Sigmoid colon (tissue), 4 donors: ENCODE data around the gene SEMA5B.

ENCODE experiments used
- EP300 ChIP-seq, 4 donors: sonication (generic); formaldehyde crosslinking; IDR thresholded peaks; one replicate each; pipeline ENCODE4 v1.6.1; 2017; ENCODE audit warnings: antibody characterized with exemption in 4 of 4
- POLR2A ChIP-seq, 2 donors: fragments of 450-650 bp; IDR thresholded peaks; one replicate each; pipeline ENCODE4 v1.6.1; 2016; ENCODE audit warnings: antibody characterized with exemption in 2 of 2, mild to moderate bottlenecking in 2 of 2, moderate library complexity in 2 of 2
- POLR2AphosphoS5 ChIP-seq, 4 donors: sonication (generic); formaldehyde crosslinking; IDR thresholded peaks; one replicate each; pipeline ENCODE4 v1.6.1; 2017; ENCODE audit warnings: antibody characterized with exemption in 4 of 4
- TF ChIP-seq, protein P1 (sequence below), 4 experiments: fragments of 450-650 bp in 3 of 4; fragments of 200-600 bp in 1 of 4; IDR thresholded peaks; one replicate each; pipeline ENCODE4 v1.5.1; 2016 to 2019; ENCODE audit warnings: antibody characterized with exemption in 4 of 4, mild to moderate bottlenecking in 3 of 4, moderate library complexity in 2 of 4

DNA sequence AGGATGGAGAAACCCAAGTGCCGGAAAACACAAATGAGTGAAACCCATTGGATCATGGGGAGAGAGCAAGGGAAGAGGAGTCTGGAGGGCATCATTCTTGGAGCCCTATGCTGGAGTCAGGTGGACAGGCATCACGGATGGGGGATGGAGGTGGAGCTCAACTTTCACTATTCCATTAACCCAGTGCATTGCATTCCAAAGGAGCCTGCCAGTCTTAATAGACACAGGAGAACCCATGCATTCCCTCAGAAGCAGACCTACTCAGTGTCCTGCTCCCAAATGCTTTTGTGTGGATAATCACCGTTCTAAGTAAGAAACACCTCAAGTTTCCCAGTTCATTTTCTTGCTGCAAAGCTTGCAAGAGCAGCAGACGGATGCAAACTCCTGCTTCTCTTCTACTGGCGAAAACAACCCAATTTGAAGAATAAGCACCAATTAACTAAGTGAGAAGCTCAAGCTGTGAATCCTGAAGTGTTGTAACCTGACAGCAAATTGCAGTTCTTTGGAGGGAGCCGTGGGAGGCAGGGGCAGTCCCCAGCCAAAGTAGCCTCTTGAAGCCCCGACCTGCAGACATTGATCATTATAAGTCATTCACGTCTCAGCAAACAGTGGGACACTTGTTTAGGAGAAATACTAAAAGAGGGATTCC lies 25.3 kb downstream of the SEMA5B start:
- no peak for TF ChIP-seq POLR2AphosphoS5 (IDR thresholded peaks at IDR 0.05)
- TF ChIP-seq, protein P1, sequence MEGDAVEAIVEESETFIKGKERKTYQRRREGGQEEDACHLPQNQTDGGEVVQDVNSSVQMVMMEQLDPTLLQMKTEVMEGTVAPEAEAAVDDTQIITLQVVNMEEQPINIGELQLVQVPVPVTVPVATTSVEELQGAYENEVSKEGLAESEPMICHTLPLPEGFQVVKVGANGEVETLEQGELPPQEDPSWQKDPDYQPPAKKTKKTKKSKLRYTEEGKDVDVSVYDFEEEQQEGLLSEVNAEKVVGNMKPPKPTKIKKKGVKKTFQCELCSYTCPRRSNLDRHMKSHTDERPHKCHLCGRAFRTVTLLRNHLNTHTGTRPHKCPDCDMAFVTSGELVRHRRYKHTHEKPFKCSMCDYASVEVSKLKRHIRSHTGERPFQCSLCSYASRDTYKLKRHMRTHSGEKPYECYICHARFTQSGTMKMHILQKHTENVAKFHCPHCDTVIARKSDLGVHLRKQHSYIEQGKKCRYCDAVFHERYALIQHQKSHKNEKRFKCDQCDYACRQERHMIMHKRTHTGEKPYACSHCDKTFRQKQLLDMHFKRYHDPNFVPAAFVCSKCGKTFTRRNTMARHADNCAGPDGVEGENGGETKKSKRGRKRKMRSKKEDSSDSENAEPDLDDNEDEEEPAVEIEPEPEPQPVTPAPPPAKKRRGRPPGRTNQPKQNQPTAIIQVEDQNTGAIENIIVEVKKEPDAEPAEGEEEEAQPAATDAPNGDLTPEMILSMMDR (IDR thresholded peaks at IDR 0.05), result no peak
- no peak for TF ChIP-seq POLR2A (IDR thresholded peaks at IDR 0.05)
- TF ChIP-seq EP300 (IDR thresholded peaks at IDR 0.05), result no peak
